ENCODE data around the gene FOXL2. TPM values are rescaled to one million over a fixed set of nuclear protein-coding genes. Genes with fewer than 3 reads are reported as not detected.

Gene FOXL2
- total RNA-seq, 1 experiment from 2014 or later, result 0.22 TPM

DNA sequence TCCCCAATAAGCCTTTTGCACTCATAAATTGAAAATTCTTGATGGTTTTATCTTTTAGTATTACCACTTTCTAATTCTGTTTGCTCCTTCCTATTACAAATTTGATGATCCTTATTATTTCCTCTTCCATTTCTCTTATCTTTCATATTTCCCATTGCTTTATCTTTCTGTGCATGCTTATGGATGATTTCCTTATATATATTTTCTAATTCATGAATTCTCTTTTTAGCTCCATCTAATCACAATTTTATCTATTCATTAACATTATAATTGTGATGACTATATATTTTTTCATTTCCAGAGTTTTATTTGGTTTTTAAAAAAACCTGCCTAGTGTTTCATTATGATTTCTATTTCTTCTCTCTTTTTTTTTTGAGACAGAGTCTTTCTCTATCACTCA lies 18.0 kb upstream of the FOXL2 start:
- Histone ChIP-seq H2BK120ac (ENCODE audit: low read depth, low read length, poor library complexity, severe bottlenecking) (no peak overlapping the region), H3K79me1 (ENCODE audit: insufficient read depth, low read depth, low read length, poor library complexity, severe bottlenecking) (no peaks in the 10 kb centered on the region), H4K8ac (replicated peaks; ENCODE audit: insufficient read length, low read depth, low read length) (no peak overlapping the region), H3K23me2 (ENCODE audit: insufficient read length, low read depth, low read length, poor library complexity, severe bottlenecking) (no peaks in the 10 kb centered on the region), H2AK5ac (ENCODE audit: insufficient read length, low read length) (no peak overlapping the region), H3K9me3 (ENCODE audit: control insufficient read depth, low read depth, low read length) (no peaks in the 10 kb centered on the region), H2BK5ac (ENCODE audit: insufficient read length, low read length) (no peak overlapping the region), H3K23ac (ENCODE audit: insufficient read length, low read depth, low read length) (no peak overlapping the region), H2BK12ac (ENCODE audit: insufficient read length, low read depth, low read length) (no peak overlapping the region), H3K56ac (ENCODE audit: insufficient read length, low read depth, low read length) (no peak overlapping the region), H3K27me3 (ENCODE audit: insufficient read depth, low read length) (no peaks in the 10 kb centered on the region), H3K4me2 (ENCODE audit: insufficient read depth, insufficient read length, low read length) (no peak overlapping the region), H3K79me2 (ENCODE audit: insufficient read depth, low read length) (no peaks in the 10 kb centered on the region), H2AFZ (ENCODE audit: low read length) (no peak overlapping the region), H3K9ac (ENCODE audit: extremely low read depth, insufficient read length, low read length) (no peak overlapping the region), H2BK15ac (ENCODE audit: low read depth, low read length) (no peak overlapping the region), H3K4ac (ENCODE audit: low read depth, low read length) (no peak overlapping the region), H3T11ph (ENCODE audit: low read length) (no peak overlapping the region), H3K27ac (ENCODE audit: insufficient read length, low read depth, low read length) (no peak overlapping the region), H4K91ac (ENCODE audit: insufficient read length, low read depth, low read length) (no peak overlapping the region), H3K4me1 (ENCODE audit: insufficient read depth, low read length) (no peaks in the 10 kb centered on the region), H3K18ac (ENCODE audit: insufficient read length, low read depth, low read length) (no peak overlapping the region), H4K5ac (ENCODE audit: insufficient read length, low read depth, low read length) (no peak overlapping the region), H3K14ac (ENCODE audit: insufficient read depth, low read length) (no peak overlapping the region), H2BK20ac (ENCODE audit: low read depth, low read length, poor library complexity, severe bottlenecking) (no peak overlapping the region), H4K20me1 (ENCODE audit: control insufficient read depth, insufficient read depth, insufficient read length) (no peaks in the 10 kb centered on the region)
- Mint-ChIP-seq H3K36me3 (ENCODE audit: insufficient read depth in 1 of 3, low read depth in 3 of 3) (peaks cover 0 to 16% (median 4%) of the 10 kb centered on the region in 3 experiments; a peak in 4 of 7 replicates), H3K27ac (no peak overlapping the region), H3K27me3 (ENCODE audit: low read depth) (peaks cover 41% of the 10 kb centered on the region), H3K4me1 (peaks cover 0 to 3% of the 10 kb centered on the region in 2 experiments; a peak in 1 of 4 replicates), H3K4me3 (no peak overlapping the region), H3K9me3 (peaks cover 19% of the 10 kb centered on the region in 2 experiments)
- TF ChIP-seq, protein P1, sequence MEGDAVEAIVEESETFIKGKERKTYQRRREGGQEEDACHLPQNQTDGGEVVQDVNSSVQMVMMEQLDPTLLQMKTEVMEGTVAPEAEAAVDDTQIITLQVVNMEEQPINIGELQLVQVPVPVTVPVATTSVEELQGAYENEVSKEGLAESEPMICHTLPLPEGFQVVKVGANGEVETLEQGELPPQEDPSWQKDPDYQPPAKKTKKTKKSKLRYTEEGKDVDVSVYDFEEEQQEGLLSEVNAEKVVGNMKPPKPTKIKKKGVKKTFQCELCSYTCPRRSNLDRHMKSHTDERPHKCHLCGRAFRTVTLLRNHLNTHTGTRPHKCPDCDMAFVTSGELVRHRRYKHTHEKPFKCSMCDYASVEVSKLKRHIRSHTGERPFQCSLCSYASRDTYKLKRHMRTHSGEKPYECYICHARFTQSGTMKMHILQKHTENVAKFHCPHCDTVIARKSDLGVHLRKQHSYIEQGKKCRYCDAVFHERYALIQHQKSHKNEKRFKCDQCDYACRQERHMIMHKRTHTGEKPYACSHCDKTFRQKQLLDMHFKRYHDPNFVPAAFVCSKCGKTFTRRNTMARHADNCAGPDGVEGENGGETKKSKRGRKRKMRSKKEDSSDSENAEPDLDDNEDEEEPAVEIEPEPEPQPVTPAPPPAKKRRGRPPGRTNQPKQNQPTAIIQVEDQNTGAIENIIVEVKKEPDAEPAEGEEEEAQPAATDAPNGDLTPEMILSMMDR (conservative IDR thresholded peaks at IDR 0.05), result no peak
- DNase-seq, result no peak

Measured in H9 (cell line).